Fibroblast of lung (primary cell): Measurements from ENCODE around the gene THEM4. TPM values are rescaled to one million over a fixed set of nuclear protein-coding genes. Genes with fewer than 3 reads are reported as not detected.

ENCODE experiments used
- DNase-seq, 2 donors: peaks; one replicate each; pipeline versions ENCODE4 v3.0.0 to v3.0.0-alpha.2; 2010; ENCODE audit warnings: low read depth in 2 of 2
- H2AFZ ChIP-seq: 2 replicates; pipeline ENCODE4 v1.5.1; 2012; ENCODE audit warnings: low read length, control low read depth, inconsistent platforms
- H3K27ac ChIP-seq: 2 replicates; pipeline ENCODE4 v1.5.1; 2011; ENCODE audit warnings: low read length, control low read depth; ENCODE audit not compliant: insufficient read depth
- H3K27me3 ChIP-seq: 2 replicates; pipeline ENCODE4 v1.5.1; 2011; ENCODE audit warnings: mild to moderate bottlenecking, low read length; ENCODE audit not compliant: control insufficient read depth, insufficient read depth
- H3K36me3 ChIP-seq: 2 replicates; pipeline ENCODE4 v1.5.1; 2011; ENCODE audit warnings: low read length; ENCODE audit not compliant: control insufficient read depth, insufficient read depth
- H3K4me1 ChIP-seq: 2 replicates; pipeline ENCODE4 v1.5.1; 2011; ENCODE audit warnings: low read length; ENCODE audit not compliant: control insufficient read depth, insufficient read depth; ENCODE audit errors: extremely low read depth
- H3K4me2 ChIP-seq: 2 replicates; pipeline ENCODE4 v1.5.1; 2011; ENCODE audit warnings: low read length, control low read depth; ENCODE audit not compliant: insufficient read depth; ENCODE audit errors: extremely low read depth
- H3K4me3 ChIP-seq, 4 experiments: fragments of 200-600 bp in 1 of 4; sonication (generic) in 1 of 4; replicated peaks in 1 of 4; 2 replicates each; pipeline ENCODE4 v1.5.1; 2011 to 2016; ENCODE audit warnings: low read length in 4 of 4, low read depth in 3 of 4, mild to moderate bottlenecking in 3 of 4, control low read depth in 2 of 4, inconsistent platforms in 1 of 4, mixed read lengths in 1 of 4; ENCODE audit not compliant: insufficient read depth in 1 of 4; ENCODE audit errors: control extremely low read depth in 1 of 4
- H3K79me2 ChIP-seq: 2 replicates; pipeline ENCODE4 v1.5.1; 2012; ENCODE audit warnings: mild to moderate bottlenecking, low read length, inconsistent platforms; ENCODE audit not compliant: control insufficient read depth, insufficient read depth
- H3K9ac ChIP-seq: 2 replicates; pipeline ENCODE4 v1.5.1; 2011; ENCODE audit warnings: mild to moderate bottlenecking, low read length, control low read depth; ENCODE audit not compliant: insufficient read depth
- H3K9me3 ChIP-seq: 2 replicates; pipeline ENCODE4 v1.5.1; 2012; ENCODE audit warnings: low read depth, low read length; ENCODE audit not compliant: control insufficient read depth, insufficient read depth
- H4K20me1 ChIP-seq: 2 replicates; pipeline ENCODE4 v1.5.1; 2011; ENCODE audit warnings: low read length; ENCODE audit not compliant: control insufficient read depth, insufficient read depth; ENCODE audit errors: extremely low read depth
- CTCF ChIP-seq, 2 donors: IDR thresholded peaks in 1 of 2; conservative IDR thresholded peaks in 1 of 2; 1 replicate in 1 of 2; 2 replicates in 1 of 2; pipeline ENCODE4 v1.5.1; 2011 to 2012; ENCODE audit warnings: low read length in 2 of 2, control low read depth in 1 of 2, inconsistent platforms in 1 of 2, low read depth in 1 of 2, mild to moderate bottlenecking in 1 of 2
- EZH2 ChIP-seq: IDR thresholded peaks from 2 replicates; pipeline ENCODE4 v1.5.1; 2012; ENCODE audit warnings: low read length, control low read depth, mild to moderate bottlenecking; ENCODE audit errors: missing control alignments
- polyA plus RNA-seq, 2 donors: library from polyadenylated mRNA; depleted of rRNA in 1 of 2; stranded (reverse) in 1 of 2; unstranded in 1 of 2; fragments of >200 nt; gene quantifications; 2 replicates each; pipeline ENCODE4 v1.2.1, GENCODE V29; 2011 to 2012; ENCODE audit warnings: missing spikeins in 1 of 2
- total RNA-seq: library from RNA; depleted of rRNA; stranded (reverse); fragments of >200 nt; gene quantifications from 2 replicates; pipeline ENCODE4 v1.2.1, GENCODE V29; 2014

Gene THEM4
- total and polyA plus RNA-seq, 2 donors (not counting 1 experiment from before 2014, with no cell fraction given) = 6.4 to 18.7 TPM

- no peak for DNase-seq
- no peaks in the 10 kb centered on the region for H3K79me2 ChIP-seq
- no peaks in the 10 kb centered on the region for H3K4me1 ChIP-seq
- no peaks in the 10 kb centered on the region for H3K9me3 ChIP-seq
- no peak overlapping the region for H3K9ac ChIP-seq
- no peak overlapping the region for H3K4me2 ChIP-seq
- no peaks in the 10 kb centered on the region for H3K36me3 ChIP-seq
- no peak overlapping the region for H2AFZ ChIP-seq
- H4K20me1 ChIP-seq = no peaks in the 10 kb centered on the region
- peak; percentile 87 for TF ChIP-seq EZH2
- TF ChIP-seq CTCF (conservative IDR thresholded peaks at IDR 0.05 in 1 of 2, IDR thresholded peaks at IDR 0.05 in 1 of 2; ENCODE audit: low read depth in 1 of 2, low read length in 2 of 2) = no peak
- H3K27me3 ChIP-seq = peaks cover 46% of the 10 kb centered on the region
- H3K27ac ChIP-seq = no peak overlapping the region
- no peak overlapping the region for H3K4me3 ChIP-seq
These were observed 71.5 kb downstream of the THEM4 start for GRCh38 chr1:151837884-151838221.

- no peaks in the 10 kb centered on the region for H3K4me1 ChIP-seq
- H3K9ac ChIP-seq = no peak overlapping the region
- H3K27me3 ChIP-seq = peaks cover 46% of the 10 kb centered on the region
- no peaks in the 10 kb centered on the region for H3K36me3 ChIP-seq
- H3K4me2 ChIP-seq = no peak overlapping the region
- H3K27ac ChIP-seq = no peak overlapping the region
- H4K20me1 ChIP-seq = no peaks in the 10 kb centered on the region
- no peaks in the 10 kb centered on the region for H3K9me3 ChIP-seq
- TF ChIP-seq CTCF (conservative IDR thresholded peaks at IDR 0.05 in 1 of 2, IDR thresholded peaks at IDR 0.05 in 1 of 2; ENCODE audit: low read depth in 1 of 2, low read length in 2 of 2) = no peak
- no peak for TF ChIP-seq EZH2
- no peaks in the 10 kb centered on the region for H3K79me2 ChIP-seq
- no peak overlapping the region for H2AFZ ChIP-seq
- H3K4me3 ChIP-seq = no peak overlapping the region
- no peak for DNase-seq
These were observed 72.1 kb downstream of the THEM4 start for GRCh38 chr1:151837197-151837596.

- DNase-seq = no peak
- no peaks in the 10 kb centered on the region for H3K36me3 ChIP-seq
- H3K4me1 ChIP-seq = no peaks in the 10 kb centered on the region
- no peaks in the 10 kb centered on the region for H3K9me3 ChIP-seq
- no peak overlapping the region for H3K4me3 ChIP-seq
- no peak overlapping the region for H2AFZ ChIP-seq
- H3K4me2 ChIP-seq = no peak overlapping the region
- no peaks in the 10 kb centered on the region for H3K79me2 ChIP-seq
- H3K27ac ChIP-seq = no peak overlapping the region
- TF ChIP-seq CTCF (conservative IDR thresholded peaks at IDR 0.05 in 1 of 2, IDR thresholded peaks at IDR 0.05 in 1 of 2; ENCODE audit: low read depth in 1 of 2, low read length in 2 of 2) (no peak), EZH2 (no peak)
- no peak overlapping the region for H3K9ac ChIP-seq
- no peaks in the 10 kb centered on the region for H4K20me1 ChIP-seq
- H3K27me3 ChIP-seq = peaks cover 44% of the 10 kb centered on the region
These were observed 73.7 kb downstream of the THEM4 start for GRCh38 chr1:151835596-151835995.
